ENCODE measurements around the gene RPS6KA5.

- TF ChIP-seq CTCF (IDR thresholded peaks at IDR 0.05 in 4 of 5, conservative IDR thresholded peaks at IDR 0.05 in 1 of 5) (no peak), POLR2A (IDR thresholded peaks at IDR 0.05) (no peak)
Observed at GRCh38 chr14:91092073-91092472, 31.6 kb upstream of the RPS6KA5 start.

All from gastrocnemius medialis (tissue), 4 donors.